Measurements from ENCODE around the gene GTPBP10. TPM values are rescaled to one million over a fixed set of nuclear protein-coding genes. Genes with fewer than 3 reads are reported as not detected.

Gene GTPBP10
- total and polyA plus RNA-seq, 2 of the 13 experiments (the other 11 are each of a cell fraction or from before 2014, with no cell fraction given) = 13.3 to 38.7 TPM

DNA sequence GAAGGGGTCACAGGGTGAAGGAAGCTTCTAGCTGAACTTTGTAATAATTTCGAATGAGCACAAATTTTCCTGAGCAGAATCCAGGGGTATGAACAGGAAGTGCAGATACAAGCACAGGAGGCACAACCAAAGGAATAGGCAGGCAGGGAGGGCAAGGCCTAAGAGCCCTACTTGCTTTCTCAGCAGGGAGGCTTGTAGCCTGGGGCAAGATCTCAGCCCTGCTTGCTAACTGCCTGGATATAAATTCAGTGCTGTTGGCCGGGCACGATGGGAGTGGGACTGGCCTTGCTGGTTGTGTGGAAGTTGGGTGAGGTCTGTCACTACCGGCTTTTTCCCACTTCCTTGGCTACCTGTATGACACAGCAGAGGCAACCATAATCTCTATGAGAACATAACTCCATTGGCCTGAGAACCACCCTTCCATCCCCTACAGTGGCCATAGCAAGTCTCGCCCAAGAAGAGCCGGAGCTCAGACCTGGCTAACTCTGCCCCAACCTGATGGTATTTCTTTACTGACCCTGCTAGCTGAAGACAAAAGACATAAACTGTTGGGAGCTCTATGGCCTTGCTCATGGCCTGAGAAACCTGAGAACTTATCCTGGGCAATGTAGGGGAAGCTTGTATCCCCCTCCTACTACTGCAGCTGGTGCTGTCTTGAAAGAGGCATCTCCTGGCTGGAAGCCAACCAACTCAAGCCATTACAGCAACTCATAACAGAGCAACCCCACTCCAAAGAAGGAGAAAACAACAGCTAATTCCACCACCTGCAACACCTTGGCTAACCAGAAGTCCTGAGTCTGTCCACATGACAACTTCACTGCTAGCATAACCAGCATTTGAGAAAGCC is 84.3 kb downstream of the GTPBP10 start:
- WGBS (ENCODE audit: low lambda C conversion rate) = 45% methylated on average over 5 of the region's 6 CpGs
- ChIA-PET POLR2A (no interaction called here), CTCF (ENCODE audit: low intra/inter-chr PET ratio, low total read pairs) (no interaction called here)
- Histone ChIP-seq H2AFZ (ENCODE audit: low read length) (no peak overlapping the region), H3K4me2 (ENCODE audit: low read depth, low read length) (no peak overlapping the region), H3K36me3 (replicated peaks in 1 of 2; ENCODE audit: control insufficient read depth in 1 of 2, insufficient read depth in 2 of 2, low read length in 2 of 2) (no peaks in the 10 kb centered on the region), H3K27me3 (ENCODE audit: control insufficient read depth in 1 of 2, insufficient read depth in 2 of 2, low read length in 2 of 2) (0 out of 5 replicates have a peak, but pooled peaks cover 0 to 1% of the 10 kb centered on the region in 2 experiments), H3K27ac (ENCODE audit: extremely low read length, insufficient read depth, low read length) (no peak overlapping the region), H4K20me1 (ENCODE audit: insufficient read depth, low read length) (no peaks in the 10 kb centered on the region), H3K9ac (ENCODE audit: insufficient read depth, low read depth, low read length) (no peak overlapping the region), H3K4me1 (ENCODE audit: insufficient read depth, low read length) (no peaks in the 10 kb centered on the region), H3K79me2 (ENCODE audit: insufficient read depth, low read length) (no peaks in the 10 kb centered on the region), H3K4me3 (replicated peaks in 1 of 3; ENCODE audit: insufficient read depth in 1 of 3, low read depth in 2 of 3, low read length in 3 of 3) (no peak overlapping the region), H3K9me3 (ENCODE audit: low read length) (no peaks in the 10 kb centered on the region)
- in situ Hi-C loops (cut with HindIII; ENCODE audit: extremely low pct_ligation_motif_present, low pct_unique_long_range_greater_than_20kb) (no loop called here), intact Hi-C loops (cut with micrococcal nuclease; ENCODE audit: unreplicated experiment) (no loop called here)
- no peak for ATAC-seq
- no TSS peak for BruUV-seq (replicated peaks)
- no peak for DNase-seq (ENCODE audit: low spot score)
- no peak for TF ChIP-seq MNT (IDR thresholded peaks at IDR 0.05)
- no peak for TF ChIP-seq TCF7 (IDR thresholded peaks at IDR 0.05; ENCODE audit: low read depth)
- TF ChIP-seq ZSCAN29 (CRISPR knock-in tag; conservative IDR thresholded peaks at IDR 0.05) = no peak
- no peak for TF ChIP-seq ARID2 (CRISPR knock-in tag; IDR thresholded peaks at IDR 0.05; ENCODE audit: borderline replicate concordance)
- no peak for TF ChIP-seq LRRFIP1 (CRISPR knock-in tag; conservative IDR thresholded peaks at IDR 0.05)
- TF ChIP-seq REXO4 (CRISPR knock-in tag; IDR thresholded peaks at IDR 0.05; ENCODE audit: borderline replicate concordance) = no peak
- no peak for TF ChIP-seq ZNF816 (CRISPR knock-in tag; IDR thresholded peaks at IDR 0.05; ENCODE audit: borderline replicate concordance)
- no peak for TF ChIP-seq HINFP (CRISPR knock-in tag; IDR thresholded peaks at IDR 0.05; ENCODE audit: low read depth)
- no peak for TF ChIP-seq ZKSCAN1 (IDR thresholded peaks at IDR 0.05; ENCODE audit: low read length)
- TF ChIP-seq POLR2AphosphoS2 (IDR thresholded peaks at IDR 0.05; ENCODE audit: low read depth, low read length) = no peak
- no peak for TF ChIP-seq EHMT2 (IDR thresholded peaks at IDR 0.05; ENCODE audit: borderline replicate concordance, low read depth, low read length)
- no peak for TF ChIP-seq STAT6 (CRISPR knock-in tag; IDR thresholded peaks at IDR 0.05; ENCODE audit: borderline replicate concordance)
- TF ChIP-seq SNAPC2 (CRISPR knock-in tag; IDR thresholded peaks at IDR 0.05) = no peak
- no peak for TF ChIP-seq HES4 (CRISPR knock-in tag; IDR thresholded peaks at IDR 0.05; ENCODE audit: borderline replicate concordance)
- no peak for FAIRE-seq
